GM18861 (cell line): Measurements from ENCODE around the gene PRMT7.

ENCODE experiments used
- ATAC-seq: cut with Tn5 transposase; IDR thresholded peaks from one replicate; pipeline ENCODE4 v1.9.1; 2021; ENCODE audit not compliant: unreplicated experiment

The PRMT7 gene

DNA sequence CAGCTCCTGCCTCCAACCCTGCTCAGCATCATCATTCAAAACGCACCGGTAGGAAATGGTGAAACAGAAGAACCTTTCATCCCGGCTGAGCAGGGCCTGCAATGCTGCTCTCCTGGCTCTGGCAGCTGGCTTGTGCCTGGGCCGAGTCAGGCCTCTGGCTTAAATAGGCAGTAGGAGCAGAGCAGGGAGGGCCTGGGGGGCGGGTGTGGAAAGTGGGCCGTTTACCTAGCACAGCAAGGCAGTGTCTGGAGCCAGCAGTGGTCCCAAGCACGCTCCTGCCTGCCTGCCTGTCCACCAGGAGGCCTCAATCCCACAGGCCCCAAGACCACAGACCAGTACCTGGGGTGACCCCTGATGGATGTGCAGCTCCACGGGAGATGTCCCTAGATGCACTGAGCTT, 78.2 kb downstream of the PRMT7 start:
- no peak for ATAC-seq

DNA sequence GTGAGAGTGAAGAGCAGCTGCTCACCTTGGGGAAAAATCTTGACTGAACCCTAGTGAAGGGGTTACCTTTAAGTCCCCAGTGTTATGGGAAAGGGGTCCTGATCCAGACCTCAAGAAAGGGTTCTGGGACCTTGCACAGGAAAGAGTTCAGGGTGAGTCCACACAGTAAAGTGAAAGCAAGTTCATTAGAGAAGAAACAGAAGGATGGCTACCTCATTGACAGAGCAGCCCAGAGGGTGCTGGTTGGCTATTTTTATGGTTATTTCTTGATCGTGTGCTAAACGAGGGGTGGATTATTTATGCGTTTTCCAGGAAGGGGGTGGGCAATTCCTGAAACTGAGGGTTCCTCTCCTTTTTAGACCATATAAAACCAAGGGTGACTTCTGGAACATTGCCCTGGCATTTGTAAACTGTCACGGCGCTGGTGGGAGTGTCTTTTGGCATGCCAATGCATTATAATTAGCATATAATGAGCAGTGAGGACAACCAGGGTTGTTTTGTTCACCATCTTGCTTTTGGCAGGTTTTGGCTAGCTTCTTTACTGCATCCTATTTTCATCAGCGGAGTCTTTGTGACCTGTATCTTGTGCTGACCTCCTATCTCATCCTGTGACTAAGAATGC, 79.0 kb downstream of the PRMT7 start:
- no peak for ATAC-seq

DNA sequence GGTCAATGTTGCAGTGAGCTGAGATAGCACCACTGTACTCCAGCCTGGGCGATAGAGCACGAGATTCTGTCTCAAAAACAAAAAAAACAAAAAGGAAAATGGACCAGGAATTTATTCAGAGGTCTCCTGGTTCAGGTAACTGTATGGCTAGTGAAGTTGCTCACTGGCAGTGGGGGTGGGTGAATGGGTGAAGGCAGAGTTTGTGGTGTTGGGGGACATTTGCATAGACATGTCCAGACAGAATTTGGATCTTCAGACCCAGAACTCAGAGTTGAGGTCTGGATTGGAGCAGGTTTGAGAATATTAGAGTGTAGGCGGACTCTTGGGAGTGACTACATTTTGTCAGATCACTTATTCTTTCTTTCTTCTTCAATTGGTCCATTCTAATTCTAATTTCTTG, 82.5 kb downstream of the PRMT7 start:
- ATAC-seq = no peak

GRCh38 chr16:68395167-68395786, 84.5 kb downstream of the PRMT7 start:
- ATAC-seq = no peak

- ATAC-seq = no peak
These were observed 85.0 kb downstream of the PRMT7 start for GRCh38 chr16:68395815-68396214.

- ATAC-seq = no peak
These were observed 85.7 kb downstream of the PRMT7 start for GRCh38 chr16:68396481-68396880.

DNA sequence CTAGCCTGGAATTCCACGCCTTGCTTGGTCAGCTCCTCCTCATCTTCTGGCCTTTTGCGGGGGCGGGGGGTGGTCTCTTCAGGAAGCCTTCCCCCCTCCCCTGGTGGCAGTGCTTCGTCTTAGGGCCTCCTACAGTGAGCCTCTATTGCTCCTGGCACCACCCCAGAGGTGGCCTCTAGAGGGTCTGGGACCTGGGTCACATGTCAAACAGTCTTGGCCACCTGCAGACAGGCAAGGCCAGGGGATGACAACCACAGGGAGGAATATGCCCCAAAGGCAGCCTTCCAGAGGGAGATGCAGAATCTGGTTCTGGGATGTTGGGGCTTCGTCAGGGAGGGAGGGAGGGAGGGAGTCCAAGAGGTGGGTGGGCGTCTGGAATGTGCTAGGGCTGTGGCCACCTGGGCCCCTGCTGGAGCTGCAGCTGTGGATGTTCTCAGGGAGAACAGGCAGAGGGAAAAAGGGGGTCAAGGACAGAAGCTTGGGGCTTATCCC, 86.9 kb downstream of the PRMT7 start:
- no peak for ATAC-seq

GRCh38 chr16:68399456-68399855, 88.6 kb downstream of the PRMT7 start:
- no peak for ATAC-seq

DNA sequence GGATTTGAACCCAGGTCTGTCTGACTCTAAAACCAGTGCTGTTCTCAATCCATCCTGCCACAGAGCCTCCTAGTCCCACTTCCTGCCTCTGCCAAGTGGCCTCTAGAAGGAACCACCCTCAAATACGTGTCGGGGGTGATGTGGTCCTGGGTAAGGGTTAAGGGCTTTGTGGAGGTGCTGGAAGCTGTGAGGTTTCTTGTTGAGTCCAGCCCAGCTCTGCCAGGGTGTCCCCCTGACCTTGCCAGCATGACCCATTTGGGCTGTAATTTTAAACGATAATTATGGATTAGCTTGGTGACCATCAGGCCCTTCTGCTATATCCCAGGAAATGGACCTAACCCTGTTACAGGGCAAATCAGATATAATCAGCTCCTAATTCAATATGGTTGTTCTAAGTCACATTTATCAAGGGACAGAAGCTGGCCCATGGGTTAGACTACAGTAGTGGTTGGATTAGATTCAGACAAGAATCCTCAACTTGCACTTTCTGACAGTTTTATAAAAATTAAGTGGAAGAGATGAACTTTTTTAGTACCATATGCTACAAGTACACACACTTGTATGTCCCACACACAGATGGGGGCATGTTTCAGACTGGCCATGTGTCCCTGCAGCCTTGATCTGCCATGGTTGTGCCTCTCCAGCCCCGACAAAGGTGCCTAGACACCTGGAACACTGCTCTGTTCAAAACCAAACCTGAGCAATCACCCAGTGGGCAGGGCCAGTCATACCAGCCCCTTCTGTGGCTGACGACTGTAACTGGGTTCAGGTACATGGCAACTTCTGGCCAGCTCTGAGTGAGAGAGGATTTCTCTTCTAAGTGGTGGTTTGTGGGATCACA, 89.5 kb downstream of the PRMT7 start:
- no peak for ATAC-seq

DNA sequence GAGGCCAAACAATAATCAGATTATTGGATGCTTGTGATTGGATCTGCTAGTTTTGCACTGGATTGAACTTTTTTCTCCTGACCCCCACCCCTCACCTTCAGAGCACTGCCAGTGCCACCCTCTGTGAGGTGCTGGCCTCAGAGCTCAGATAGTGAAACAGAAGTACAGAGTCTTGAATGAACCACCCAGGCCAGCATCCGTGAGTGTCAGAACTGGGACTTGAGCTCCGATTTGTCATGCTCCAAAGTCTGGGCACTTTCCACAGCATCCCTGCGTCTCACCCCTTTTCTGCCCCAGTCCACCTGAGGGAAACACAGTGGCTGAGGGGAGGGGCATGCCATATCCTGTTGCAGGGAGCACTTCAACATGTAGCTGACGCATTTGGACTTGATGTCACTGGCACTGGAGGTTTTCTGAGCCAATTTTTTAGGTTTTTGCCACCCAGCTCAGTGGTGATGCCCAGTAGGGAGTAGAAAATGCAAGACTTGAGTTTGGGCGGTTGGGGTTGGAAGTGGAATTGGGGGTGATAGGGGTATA, 90.2 kb downstream of the PRMT7 start:
- ATAC-seq = no peak

DNA sequence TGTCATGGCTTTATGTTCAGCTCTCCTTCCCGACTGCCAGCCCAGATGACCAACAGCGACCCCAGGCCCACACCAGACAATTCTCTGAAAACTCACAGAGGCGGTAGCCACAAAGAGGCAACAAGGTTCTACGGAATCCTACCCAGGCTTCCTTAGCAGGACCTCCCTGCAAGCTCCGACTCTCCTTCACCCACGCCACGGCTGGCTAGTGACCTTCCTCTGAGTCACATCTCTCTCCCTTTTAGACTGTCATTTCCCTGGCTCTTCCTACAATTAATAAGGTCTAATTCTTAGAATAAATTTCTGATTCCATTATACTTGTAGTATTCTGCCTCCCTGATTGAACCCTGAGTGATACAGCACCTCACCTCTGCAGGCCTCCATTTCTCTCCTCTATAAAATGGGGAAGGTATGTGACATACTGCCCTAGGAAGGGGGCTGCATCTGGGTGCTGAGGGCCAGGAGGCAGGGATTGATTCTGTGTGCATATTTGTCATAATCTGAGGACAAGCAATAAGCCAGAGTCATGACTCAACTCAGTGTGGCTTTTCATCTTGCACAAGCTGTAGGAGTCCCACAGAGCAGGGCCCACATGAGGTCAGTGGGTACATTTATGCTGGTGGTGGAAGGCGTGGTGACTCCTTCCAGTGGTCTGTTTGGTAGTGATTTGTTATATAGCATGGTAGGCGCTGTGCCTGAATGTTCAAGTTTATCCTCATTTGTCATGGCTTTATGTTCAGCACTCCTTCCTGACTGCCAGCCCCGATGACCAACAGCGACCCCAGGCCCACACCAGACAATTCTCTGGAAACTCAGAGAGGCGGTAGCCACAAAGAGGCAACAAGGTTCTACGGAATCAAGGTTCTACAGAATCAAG, 91.3 kb downstream of the PRMT7 start:
- ATAC-seq = no peak

DNA sequence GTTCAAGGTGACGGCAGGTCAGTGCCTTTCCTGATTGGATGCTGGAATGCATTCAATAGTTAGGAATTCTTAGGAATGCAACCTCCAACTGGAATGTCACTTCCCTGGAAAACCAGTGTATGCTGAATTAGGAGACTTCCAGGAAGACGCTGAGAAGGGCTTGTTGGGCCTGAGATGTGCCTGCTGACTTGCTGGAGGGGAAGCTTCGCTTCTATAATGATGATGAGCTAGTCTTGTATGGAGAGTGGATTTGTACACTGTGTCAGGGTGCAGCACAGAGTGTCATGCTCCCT, 91.9 kb downstream of the PRMT7 start:
- no peak for ATAC-seq

DNA sequence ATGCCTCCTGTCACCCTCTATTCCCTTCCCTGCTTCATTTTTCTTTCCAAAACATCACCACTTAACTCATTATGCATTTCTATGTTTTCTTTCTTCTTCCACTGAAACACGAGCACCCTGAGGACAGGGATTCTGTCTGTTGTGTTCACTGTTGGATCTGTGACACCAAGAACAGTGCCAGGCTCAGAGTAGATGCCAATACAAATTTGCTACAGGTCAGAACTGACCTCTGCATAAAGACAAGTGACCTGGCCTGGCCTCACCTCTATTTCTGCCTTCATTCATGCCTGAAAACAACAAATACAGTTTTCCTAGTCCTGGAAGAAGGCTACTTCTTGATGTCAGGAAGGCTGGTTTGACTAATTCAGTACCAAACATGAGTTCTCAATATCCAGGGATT, 92.4 kb downstream of the PRMT7 start:
- no peak for ATAC-seq

GRCh38 chr16:68403704-68404103, 92.9 kb downstream of the PRMT7 start:
- no peak for ATAC-seq

DNA sequence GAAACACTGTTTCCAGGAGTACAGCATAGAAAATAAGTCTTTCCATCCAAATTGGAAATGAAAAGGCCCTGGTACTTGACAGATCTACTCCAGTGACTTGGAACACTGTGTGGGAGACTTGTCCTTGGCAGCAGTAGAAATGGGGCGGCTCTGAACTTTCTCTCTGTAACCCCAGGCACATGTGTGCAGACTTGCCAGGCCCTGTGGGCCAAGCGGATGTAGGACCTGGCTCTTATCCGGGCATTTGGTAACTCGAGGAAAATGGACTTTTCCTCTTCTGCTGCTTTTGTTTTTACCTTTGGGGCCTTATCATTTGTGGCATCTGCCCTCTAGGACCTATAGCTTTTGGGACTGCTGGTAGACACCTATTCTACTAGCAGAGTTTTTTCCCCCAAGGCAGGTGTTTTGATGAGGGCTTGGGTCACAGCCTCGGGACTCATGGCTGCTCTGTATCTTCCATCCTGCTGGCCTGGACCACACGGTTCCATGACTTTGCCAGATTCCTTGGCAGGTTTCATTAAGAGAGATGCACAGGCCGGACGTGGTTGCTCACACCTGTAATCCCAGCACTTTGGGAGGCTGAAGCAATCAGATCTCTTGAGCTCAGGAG, 94.0 kb downstream of the PRMT7 start:
- ATAC-seq = no peak

- no peak for ATAC-seq
These were observed 95.8 kb downstream of the PRMT7 start for GRCh38 chr16:68406458-68407152.
